Uterus (tissue), 4 donors: ENCODE results near the gene CNR2. TPM values are rescaled to one million over a fixed set of nuclear protein-coding genes. Genes with fewer than 3 reads are reported as not detected.

Source experiments
- DNase-seq, 2 donors: peaks; one replicate each; pipeline ENCODE4 v3.0.0-alpha.2; 2019 to 2020
- H3K27ac ChIP-seq, 2 donors: fragments of 200-600 bp; sonication (generic); 1 replicate in 1 of 2; 2 replicates in 1 of 2; pipeline ENCODE4 v1.5.1; 2016 to 2018
- H3K27me3 ChIP-seq, 2 donors: fragments of 200-600 bp; sonication (generic); one replicate each; pipeline ENCODE4 v1.5.1; 2018 to 2019; ENCODE audit warnings: control low read depth in 1 of 2
- H3K36me3 ChIP-seq, 2 donors: fragments of 200-600 bp; sonication (generic); one replicate each; pipeline ENCODE4 v1.5.1; 2019; ENCODE audit warnings: control low read depth in 1 of 2
- H3K4me1 ChIP-seq, 2 donors: fragments of 200-600 bp; sonication (generic); one replicate each; pipeline ENCODE4 v1.5.1; 2018 to 2019; ENCODE audit warnings: control low read depth in 1 of 2
- H3K4me3 ChIP-seq, 2 donors: fragments of 200-600 bp; sonication (generic); 1 replicate in 1 of 2; 2 replicates in 1 of 2; pipeline ENCODE4 v1.5.1; 2018 to 2019; ENCODE audit warnings: mild to moderate bottlenecking in 1 of 2
- H3K9me3 ChIP-seq, 2 donors: fragments of 200-600 bp; sonication (generic); one replicate each; pipeline ENCODE4 v1.5.1; 2019; ENCODE audit warnings: control low read depth in 1 of 2
- POLR2A ChIP-seq, 2 donors: fragments of 450-650 bp; IDR thresholded peaks; one replicate each; pipeline ENCODE4 v1.6.1; 2016; ENCODE audit warnings: antibody characterized with exemption in 2 of 2, mild to moderate bottlenecking in 1 of 2, moderate library complexity in 1 of 2
- intact Hi-C: fragments of 100-400 bp; cut with DNase I; formaldehyde crosslinking; loops from one replicate; pipeline ENCODE4 v1.15.1; 2023; ENCODE audit warnings: low total_unique reads
- total RNA-seq, 4 donors: library from RNA; depleted of rRNA in 3 of 4; stranded (reverse); fragments of >200 nt in 3 of 4; gene quantifications; one replicate each; pipeline versions ENCODE4 v1.1.0 to v1.2.4, GENCODE V29; 2014 to 2023
- TF ChIP-seq, protein P1 (sequence below), 4 experiments: fragments of 200-600 bp in 2 of 4; fragments of 450-650 bp in 2 of 4; sonication (generic) in 2 of 4; IDR thresholded peaks; one replicate each; pipeline ENCODE4 v1.5.1; 2016 to 2019; ENCODE audit warnings: antibody characterized with exemption in 4 of 4, mild to moderate bottlenecking in 2 of 4, moderate library complexity in 1 of 4
- donor health status: DM: yes; HTN: yes; CAD: no.

The CNR2 gene
- total RNA-seq, 4 donors from 2014 or later, result 0.14 TPM; not detected in 3

DNA sequence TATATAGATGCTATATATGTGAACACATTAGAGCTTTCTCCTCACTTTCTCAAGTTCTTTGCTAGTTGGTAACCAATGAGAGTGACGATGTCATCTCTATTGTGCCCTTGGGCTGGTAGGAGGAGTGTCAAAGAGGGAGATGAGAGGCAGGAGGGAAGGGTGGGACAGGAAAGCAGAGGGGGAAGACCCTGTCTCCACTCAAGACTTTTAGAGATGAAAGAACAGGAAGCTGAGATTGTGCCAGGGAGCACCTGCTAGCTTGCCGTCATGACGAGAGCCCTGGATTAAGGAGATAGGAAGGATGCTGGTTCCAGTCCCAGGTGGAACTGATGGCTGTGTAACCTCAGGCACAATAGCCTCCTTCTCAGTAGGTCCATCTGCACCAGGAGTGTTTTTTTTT, 16.7 kb downstream of the CNR2 start:
- Histone ChIP-seq H3K27ac (no peak overlapping the region), H3K4me1 (no peaks in the 10 kb centered on the region), H3K4me3 (no peak overlapping the region), H3K27me3 (no peaks in the 10 kb centered on the region), H3K36me3 (no peaks in the 10 kb centered on the region), H3K9me3 (no peaks in the 10 kb centered on the region)
- no peak for TF ChIP-seq POLR2A (IDR thresholded peaks at IDR 0.05)
- DNase-seq, result no peak
- intact Hi-C loops, result no loop called here

DNA sequence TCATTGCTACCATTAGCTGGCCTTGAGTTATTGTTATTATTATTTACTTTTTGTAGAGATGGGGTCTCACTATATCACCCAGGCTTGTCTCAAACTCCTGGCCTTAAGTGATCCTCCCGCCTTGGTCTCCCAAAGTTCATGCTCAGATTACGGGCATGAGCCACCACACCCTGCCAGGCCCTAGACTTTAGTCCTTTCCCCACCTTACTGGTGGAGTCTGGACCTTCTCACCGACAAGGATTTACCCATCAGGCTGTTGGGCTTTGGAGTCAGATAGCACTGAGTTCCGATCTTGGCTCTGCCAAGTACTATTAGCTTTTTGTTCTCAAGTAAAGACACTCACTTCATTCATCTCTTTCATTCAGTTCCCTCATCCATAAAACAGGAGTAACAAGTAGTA, 17.2 kb downstream of the CNR2 start:
- H3K27ac ChIP-seq, result no peak overlapping the region
- no peaks in the 10 kb centered on the region for H3K4me1 ChIP-seq
- no peak for DNase-seq
- TF ChIP-seq POLR2A (IDR thresholded peaks at IDR 0.05), result no peak
- TF ChIP-seq, protein P1, sequence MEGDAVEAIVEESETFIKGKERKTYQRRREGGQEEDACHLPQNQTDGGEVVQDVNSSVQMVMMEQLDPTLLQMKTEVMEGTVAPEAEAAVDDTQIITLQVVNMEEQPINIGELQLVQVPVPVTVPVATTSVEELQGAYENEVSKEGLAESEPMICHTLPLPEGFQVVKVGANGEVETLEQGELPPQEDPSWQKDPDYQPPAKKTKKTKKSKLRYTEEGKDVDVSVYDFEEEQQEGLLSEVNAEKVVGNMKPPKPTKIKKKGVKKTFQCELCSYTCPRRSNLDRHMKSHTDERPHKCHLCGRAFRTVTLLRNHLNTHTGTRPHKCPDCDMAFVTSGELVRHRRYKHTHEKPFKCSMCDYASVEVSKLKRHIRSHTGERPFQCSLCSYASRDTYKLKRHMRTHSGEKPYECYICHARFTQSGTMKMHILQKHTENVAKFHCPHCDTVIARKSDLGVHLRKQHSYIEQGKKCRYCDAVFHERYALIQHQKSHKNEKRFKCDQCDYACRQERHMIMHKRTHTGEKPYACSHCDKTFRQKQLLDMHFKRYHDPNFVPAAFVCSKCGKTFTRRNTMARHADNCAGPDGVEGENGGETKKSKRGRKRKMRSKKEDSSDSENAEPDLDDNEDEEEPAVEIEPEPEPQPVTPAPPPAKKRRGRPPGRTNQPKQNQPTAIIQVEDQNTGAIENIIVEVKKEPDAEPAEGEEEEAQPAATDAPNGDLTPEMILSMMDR (IDR thresholded peaks at IDR 0.05), result no peak
- H3K36me3 ChIP-seq, result no peaks in the 10 kb centered on the region
- no peak overlapping the region for H3K4me3 ChIP-seq
- no peaks in the 10 kb centered on the region for H3K9me3 ChIP-seq
- intact Hi-C loops, result no loop called here
- no peaks in the 10 kb centered on the region for H3K27me3 ChIP-seq

DNA sequence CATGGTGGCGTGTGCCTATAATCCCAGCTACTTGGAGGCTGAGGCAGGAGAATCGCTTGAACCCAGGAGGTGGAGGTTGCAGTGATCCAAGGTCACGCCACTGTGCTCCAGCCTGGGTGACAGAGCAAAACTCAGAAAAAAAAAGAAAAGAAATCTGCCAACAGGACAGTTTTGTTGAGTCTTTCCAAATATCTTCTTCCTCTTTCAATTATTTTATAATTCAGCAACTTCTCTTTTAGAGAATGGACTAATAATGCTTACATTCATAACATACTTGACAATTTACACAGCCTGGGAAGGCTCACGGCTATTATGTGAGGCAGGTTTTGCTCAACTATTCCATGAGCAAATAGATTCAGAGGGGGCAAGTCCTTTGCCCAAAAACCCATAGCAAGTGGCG, 18.1 kb downstream of the CNR2 start:
- H3K27me3 ChIP-seq, result no peaks in the 10 kb centered on the region
- intact Hi-C loops, result no loop called here
- TF ChIP-seq, protein P1 (IDR thresholded peaks at IDR 0.05), result no peak
- TF ChIP-seq POLR2A (IDR thresholded peaks at IDR 0.05), result no peak

DNA sequence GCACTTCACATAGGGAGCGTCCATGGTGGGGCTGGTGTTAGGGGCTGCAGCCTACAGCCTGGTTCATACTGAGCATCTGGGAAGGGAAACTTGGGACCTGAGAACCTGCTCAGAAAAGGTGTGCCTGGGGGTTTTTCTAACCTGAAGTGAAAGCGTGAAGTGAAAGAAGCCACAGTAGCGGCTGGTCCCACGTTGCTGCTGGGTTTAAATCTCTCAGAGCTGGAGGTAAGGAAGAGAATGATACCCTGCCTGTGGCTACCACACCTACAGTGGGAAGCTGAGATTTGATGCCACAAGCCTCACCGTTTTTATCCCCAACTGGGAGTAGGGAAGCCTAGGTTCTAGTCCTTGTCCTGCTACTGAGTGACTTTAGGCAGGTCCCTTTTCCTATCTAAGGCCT, 24.1 kb downstream of the CNR2 start:
- no peaks in the 10 kb centered on the region for H3K4me1 ChIP-seq
- H3K4me3 ChIP-seq, result no peak overlapping the region
- H3K27ac ChIP-seq, result no peak overlapping the region
- intact Hi-C loops, result no loop called here
- H3K9me3 ChIP-seq, result no peaks in the 10 kb centered on the region
- TF ChIP-seq, protein P1 (IDR thresholded peaks at IDR 0.05), result no peak
- no peak for TF ChIP-seq POLR2A (IDR thresholded peaks at IDR 0.05)
- no peaks in the 10 kb centered on the region for H3K36me3 ChIP-seq
- DNase-seq, result no peak
- H3K27me3 ChIP-seq, result no peaks in the 10 kb centered on the region

More for the DNA sequence above, 18.1 kb downstream of the CNR2 start:
- no peak for DNase-seq
- no peaks in the 10 kb centered on the region for H3K9me3 ChIP-seq
- H3K4me1 ChIP-seq, result no peaks in the 10 kb centered on the region
- H3K4me3 ChIP-seq, result no peak overlapping the region
- no peak overlapping the region for H3K27ac ChIP-seq
- H3K36me3 ChIP-seq, result no peaks in the 10 kb centered on the region

DNA sequence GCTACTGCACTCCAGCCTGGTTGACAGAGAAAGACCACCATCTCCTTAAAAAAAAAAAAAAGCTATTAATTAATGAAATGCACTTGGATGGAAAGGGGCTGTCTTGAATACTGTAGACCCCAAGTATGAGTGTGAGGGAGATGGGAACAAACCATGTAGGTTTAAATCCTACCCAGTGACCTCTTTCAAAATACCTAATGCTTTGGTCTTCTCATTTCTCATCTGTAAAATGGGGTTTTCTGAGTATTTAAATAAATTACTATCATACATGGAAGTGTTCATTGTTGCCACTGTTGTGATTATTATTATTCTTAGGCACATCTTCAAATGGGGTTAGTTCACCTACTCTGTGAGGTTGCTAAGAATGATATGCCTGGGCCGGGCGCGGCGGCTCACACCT, 27.9 kb downstream of the CNR2 start:
- DNase-seq, result no peak
- no peaks in the 10 kb centered on the region for H3K4me1 ChIP-seq
- H3K4me3 ChIP-seq, result no peak overlapping the region
- no peaks in the 10 kb centered on the region for H3K36me3 ChIP-seq
- H3K9me3 ChIP-seq, result no peaks in the 10 kb centered on the region
- no peak overlapping the region for H3K27ac ChIP-seq
- TF ChIP-seq, protein P1 (IDR thresholded peaks at IDR 0.05), result no peak
- TF ChIP-seq POLR2A (IDR thresholded peaks at IDR 0.05), result no peak
- intact Hi-C loops, result no loop called here
- H3K27me3 ChIP-seq, result no peaks in the 10 kb centered on the region

DNA sequence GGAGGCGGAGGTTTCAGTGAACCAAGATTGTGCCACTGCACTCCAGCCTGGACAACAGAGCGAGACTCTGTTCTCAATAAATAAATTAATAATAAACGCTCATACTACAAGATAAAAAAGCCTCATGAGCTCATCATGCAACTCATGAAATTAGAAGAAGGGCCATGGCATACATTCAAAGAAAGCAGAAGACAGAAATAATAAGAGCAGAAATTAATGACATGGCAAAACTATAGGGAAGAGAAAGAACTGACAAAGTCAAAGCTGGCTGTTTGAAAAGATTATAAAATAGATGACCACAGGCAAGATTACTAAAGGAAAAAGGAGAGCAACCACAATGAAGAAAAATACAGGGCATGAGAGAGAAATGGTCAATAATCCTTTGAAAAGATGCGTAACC, 30.4 kb downstream of the CNR2 start:
- DNase-seq, result no peak
- no peaks in the 10 kb centered on the region for H3K36me3 ChIP-seq
- H3K9me3 ChIP-seq, result peaks cover 0 to 11% of the 10 kb centered on the region in 2 donors
- H3K27me3 ChIP-seq, result no peaks in the 10 kb centered on the region
- TF ChIP-seq, protein P1 (IDR thresholded peaks at IDR 0.05), result no peak
- no peak for TF ChIP-seq POLR2A (IDR thresholded peaks at IDR 0.05)
- intact Hi-C loops, result no loop called here
- no peak overlapping the region for H3K27ac ChIP-seq
- no peaks in the 10 kb centered on the region for H3K4me1 ChIP-seq
- H3K4me3 ChIP-seq, result no peak overlapping the region
